HCT116 (cell line): ENCODE data around the gene CIT.

Experiments used
- EGR1 ChIP-seq: IDR thresholded peaks from 2 replicates; pipeline ENCODE4 v1.6.1; 2012; ENCODE audit warnings: low read depth
- JUND ChIP-seq: IDR thresholded peaks from 2 replicates; pipeline ENCODE4 v1.6.1; 2012
- POLR2A ChIP-seq: IDR thresholded peaks from 2 replicates; pipeline ENCODE4 v1.7.0; 2011; ENCODE audit warnings: borderline replicate concordance; ENCODE audit not compliant: insufficient read depth, insufficient read length; ENCODE audit errors: extremely low read depth
- POLR2AphosphoS5 ChIP-seq: IDR thresholded peaks from 2 replicates; pipeline ENCODE4 v1.6.1; 2011; ENCODE audit warnings: mild to moderate bottlenecking, low read depth, low read length, moderate library complexity
- SP1 ChIP-seq: IDR thresholded peaks from 2 replicates; pipeline ENCODE4 v1.6.1; 2012; ENCODE audit warnings: low read depth
- TF ChIP-seq, protein P1 (sequence below): IDR thresholded peaks from 2 replicates; pipeline ENCODE4 v1.6.1; 2011; ENCODE audit warnings: mild to moderate bottlenecking, low read length, moderate library complexity; ENCODE audit not compliant: insufficient replicate concordance; ENCODE audit errors: extremely low read depth
- TF ChIP-seq, protein P2 (sequence below), 3 experiments: fragments of 200-600 bp in 1 of 3; sonication (generic) in 1 of 3; IDR thresholded peaks in 2 of 3; conservative IDR thresholded peaks in 1 of 3; 2 replicates each; pipeline ENCODE4 v1.5.1; 2012 to 2017; ENCODE audit warnings: low read depth in 2 of 3, low read length in 2 of 3, antibody characterized with exemption in 1 of 3, borderline replicate concordance in 1 of 3, control low read depth in 1 of 3, mild to moderate bottlenecking in 1 of 3, mixed read lengths in 1 of 3, mixed run types in 1 of 3, moderate library complexity in 1 of 3; ENCODE audit not compliant: insufficient read depth in 1 of 3
- TF ChIP-seq, protein P3 (sequence below): IDR thresholded peaks from 2 replicates; pipeline ENCODE4 v1.6.1; 2012; ENCODE audit warnings: low read depth
- TF ChIP-seq, protein P4 (sequence below): IDR thresholded peaks from 2 replicates; pipeline ENCODE4 v1.6.1; 2012

DNA sequence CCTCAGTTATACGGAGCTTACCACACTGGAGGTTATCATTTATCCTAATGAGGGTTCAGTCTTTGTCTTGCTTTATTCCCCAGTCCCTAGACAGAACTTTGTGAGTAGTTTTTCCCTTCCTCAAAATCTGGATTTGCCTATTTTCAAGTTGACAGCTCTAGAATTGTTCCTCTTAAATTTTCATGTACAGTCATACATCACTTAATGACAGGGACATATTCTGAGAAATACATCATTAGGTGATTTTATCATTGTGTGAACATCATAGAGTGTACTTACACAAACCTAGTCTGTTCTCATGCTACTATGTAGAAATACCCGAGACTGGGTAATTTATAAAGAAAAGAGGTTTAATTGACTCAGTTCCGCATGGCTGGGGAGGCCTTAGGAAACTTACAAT, 206.1 kb downstream of the CIT start:
- TF ChIP-seq, protein P1, sequence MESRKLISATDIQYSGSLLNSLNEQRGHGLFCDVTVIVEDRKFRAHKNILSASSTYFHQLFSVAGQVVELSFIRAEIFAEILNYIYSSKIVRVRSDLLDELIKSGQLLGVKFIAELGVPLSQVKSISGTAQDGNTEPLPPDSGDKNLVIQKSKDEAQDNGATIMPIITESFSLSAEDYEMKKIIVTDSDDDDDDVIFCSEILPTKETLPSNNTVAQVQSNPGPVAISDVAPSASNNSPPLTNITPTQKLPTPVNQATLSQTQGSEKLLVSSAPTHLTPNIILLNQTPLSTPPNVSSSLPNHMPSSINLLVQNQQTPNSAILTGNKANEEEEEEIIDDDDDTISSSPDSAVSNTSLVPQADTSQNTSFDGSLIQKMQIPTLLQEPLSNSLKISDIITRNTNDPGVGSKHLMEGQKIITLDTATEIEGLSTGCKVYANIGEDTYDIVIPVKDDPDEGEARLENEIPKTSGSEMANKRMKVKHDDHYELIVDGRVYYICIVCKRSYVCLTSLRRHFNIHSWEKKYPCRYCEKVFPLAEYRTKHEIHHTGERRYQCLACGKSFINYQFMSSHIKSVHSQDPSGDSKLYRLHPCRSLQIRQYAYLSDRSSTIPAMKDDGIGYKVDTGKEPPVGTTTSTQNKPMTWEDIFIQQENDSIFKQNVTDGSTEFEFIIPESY: no peak
- no peak for TF ChIP-seq EGR1
- TF ChIP-seq JUND: no peak
- TF ChIP-seq POLR2A: no peak
- TF ChIP-seq, protein P2, sequence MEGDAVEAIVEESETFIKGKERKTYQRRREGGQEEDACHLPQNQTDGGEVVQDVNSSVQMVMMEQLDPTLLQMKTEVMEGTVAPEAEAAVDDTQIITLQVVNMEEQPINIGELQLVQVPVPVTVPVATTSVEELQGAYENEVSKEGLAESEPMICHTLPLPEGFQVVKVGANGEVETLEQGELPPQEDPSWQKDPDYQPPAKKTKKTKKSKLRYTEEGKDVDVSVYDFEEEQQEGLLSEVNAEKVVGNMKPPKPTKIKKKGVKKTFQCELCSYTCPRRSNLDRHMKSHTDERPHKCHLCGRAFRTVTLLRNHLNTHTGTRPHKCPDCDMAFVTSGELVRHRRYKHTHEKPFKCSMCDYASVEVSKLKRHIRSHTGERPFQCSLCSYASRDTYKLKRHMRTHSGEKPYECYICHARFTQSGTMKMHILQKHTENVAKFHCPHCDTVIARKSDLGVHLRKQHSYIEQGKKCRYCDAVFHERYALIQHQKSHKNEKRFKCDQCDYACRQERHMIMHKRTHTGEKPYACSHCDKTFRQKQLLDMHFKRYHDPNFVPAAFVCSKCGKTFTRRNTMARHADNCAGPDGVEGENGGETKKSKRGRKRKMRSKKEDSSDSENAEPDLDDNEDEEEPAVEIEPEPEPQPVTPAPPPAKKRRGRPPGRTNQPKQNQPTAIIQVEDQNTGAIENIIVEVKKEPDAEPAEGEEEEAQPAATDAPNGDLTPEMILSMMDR (IDR thresholded peaks at IDR 0.05 in 2 of 3, conservative IDR thresholded peaks at IDR 0.05 in 1 of 3; ENCODE audit: borderline replicate concordance in 1 of 3, insufficient read depth in 1 of 3, low read depth in 2 of 3, low read length in 2 of 3): no peak
- TF ChIP-seq POLR2AphosphoS5: no peak
- TF ChIP-seq, protein P3, sequence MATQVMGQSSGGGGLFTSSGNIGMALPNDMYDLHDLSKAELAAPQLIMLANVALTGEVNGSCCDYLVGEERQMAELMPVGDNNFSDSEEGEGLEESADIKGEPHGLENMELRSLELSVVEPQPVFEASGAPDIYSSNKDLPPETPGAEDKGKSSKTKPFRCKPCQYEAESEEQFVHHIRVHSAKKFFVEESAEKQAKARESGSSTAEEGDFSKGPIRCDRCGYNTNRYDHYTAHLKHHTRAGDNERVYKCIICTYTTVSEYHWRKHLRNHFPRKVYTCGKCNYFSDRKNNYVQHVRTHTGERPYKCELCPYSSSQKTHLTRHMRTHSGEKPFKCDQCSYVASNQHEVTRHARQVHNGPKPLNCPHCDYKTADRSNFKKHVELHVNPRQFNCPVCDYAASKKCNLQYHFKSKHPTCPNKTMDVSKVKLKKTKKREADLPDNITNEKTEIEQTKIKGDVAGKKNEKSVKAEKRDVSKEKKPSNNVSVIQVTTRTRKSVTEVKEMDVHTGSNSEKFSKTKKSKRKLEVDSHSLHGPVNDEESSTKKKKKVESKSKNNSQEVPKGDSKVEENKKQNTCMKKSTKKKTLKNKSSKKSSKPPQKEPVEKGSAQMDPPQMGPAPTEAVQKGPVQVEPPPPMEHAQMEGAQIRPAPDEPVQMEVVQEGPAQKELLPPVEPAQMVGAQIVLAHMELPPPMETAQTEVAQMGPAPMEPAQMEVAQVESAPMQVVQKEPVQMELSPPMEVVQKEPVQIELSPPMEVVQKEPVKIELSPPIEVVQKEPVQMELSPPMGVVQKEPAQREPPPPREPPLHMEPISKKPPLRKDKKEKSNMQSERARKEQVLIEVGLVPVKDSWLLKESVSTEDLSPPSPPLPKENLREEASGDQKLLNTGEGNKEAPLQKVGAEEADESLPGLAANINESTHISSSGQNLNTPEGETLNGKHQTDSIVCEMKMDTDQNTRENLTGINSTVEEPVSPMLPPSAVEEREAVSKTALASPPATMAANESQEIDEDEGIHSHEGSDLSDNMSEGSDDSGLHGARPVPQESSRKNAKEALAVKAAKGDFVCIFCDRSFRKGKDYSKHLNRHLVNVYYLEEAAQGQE: no peak
- TF ChIP-seq SP1: no peak
- TF ChIP-seq, protein P4, sequence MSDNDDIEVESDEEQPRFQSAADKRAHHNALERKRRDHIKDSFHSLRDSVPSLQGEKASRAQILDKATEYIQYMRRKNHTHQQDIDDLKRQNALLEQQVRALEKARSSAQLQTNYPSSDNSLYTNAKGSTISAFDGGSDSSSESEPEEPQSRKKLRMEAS: no peak
